Suprapubic skin (tissue), 4 donors: ENCODE measurements around the gene CELSR1.

Experiments used
- CTCF ChIP-seq, 2 donors: fragments of 200-600 bp in 1 of 2; fragments of 450-650 bp in 1 of 2; sonication (generic) in 1 of 2; IDR thresholded peaks; one replicate each; pipeline ENCODE4 v1.5.1; 2016 to 2019; ENCODE audit warnings: antibody characterized with exemption in 2 of 2, mild to moderate bottlenecking in 1 of 2, moderate library complexity in 1 of 2
- EP300 ChIP-seq: sonication (generic); formaldehyde crosslinking; IDR thresholded peaks from one replicate; pipeline ENCODE4 v1.6.1; 2017; ENCODE audit warnings: antibody characterized with exemption
- POLR2A ChIP-seq, 2 donors: fragments of 450-650 bp; IDR thresholded peaks; one replicate each; pipeline ENCODE4 v1.6.1; 2017; ENCODE audit warnings: antibody characterized with exemption in 2 of 2, mild to moderate bottlenecking in 2 of 2, moderate library complexity in 2 of 2
- POLR2AphosphoS5 ChIP-seq, 3 donors: sonication (generic); formaldehyde crosslinking; IDR thresholded peaks; one replicate each; pipeline ENCODE4 v1.6.1; 2017; ENCODE audit warnings: antibody characterized with exemption in 3 of 3

GRCh38 chr22:46491946-46492345 is 45.5 kb downstream of the CELSR1 start:
- no peak for TF ChIP-seq CTCF (IDR thresholded peaks at IDR 0.05)
- no peak for TF ChIP-seq POLR2A (IDR thresholded peaks at IDR 0.05)
- no peak for TF ChIP-seq EP300
- TF ChIP-seq POLR2AphosphoS5 (IDR thresholded peaks at IDR 0.05): no peak
